Measurements from ENCODE around the gene OR10D3.
"Not testable (repeated sequence)": the region's sequence is repeated elsewhere in the genome, so short reads cannot be mapped to it uniquely, and the experiment has no call there.

The OR10D3 gene, protein sequence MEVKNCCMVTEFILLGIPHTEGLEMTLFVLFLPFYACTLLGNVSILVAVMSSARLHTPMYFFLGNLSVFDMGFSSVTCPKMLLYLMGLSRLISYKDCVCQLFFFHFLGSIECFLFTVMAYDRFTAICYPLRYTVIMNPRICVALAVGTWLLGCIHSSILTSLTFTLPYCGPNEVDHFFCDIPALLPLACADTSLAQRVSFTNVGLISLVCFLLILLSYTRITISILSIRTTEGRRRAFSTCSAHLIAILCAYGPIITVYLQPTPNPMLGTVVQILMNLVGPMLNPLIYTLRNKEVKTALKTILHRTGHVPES

DNA sequence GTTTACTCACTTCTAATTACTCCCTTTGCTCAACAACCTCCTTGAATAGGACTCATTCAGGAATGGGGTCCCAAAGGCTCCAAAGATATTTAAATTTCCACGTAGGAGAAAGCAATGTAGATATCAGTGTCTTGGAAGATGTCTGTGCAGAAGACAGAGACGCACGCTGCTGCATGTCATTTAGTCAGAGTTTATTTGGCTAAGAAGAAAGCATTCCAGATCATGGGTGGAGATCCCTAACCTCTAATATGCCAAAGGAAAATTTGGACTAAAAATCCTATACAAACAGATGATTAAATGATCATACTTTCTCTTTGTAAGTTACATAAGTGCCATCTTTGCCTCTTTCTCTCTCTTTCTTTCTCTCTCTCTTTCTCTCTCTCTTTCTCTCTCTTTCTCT, at the start of gene OR10D3:
TSS of gene OR10D3 (plus strand) at position 278 of the 400 bp plus-strand sequence. CDS start 1,925 bp downstream, outside the sequence.
- no peak for DNase-seq (ENCODE audit: low read depth in 2 of 2, low spot score in 1 of 2)

DNA sequence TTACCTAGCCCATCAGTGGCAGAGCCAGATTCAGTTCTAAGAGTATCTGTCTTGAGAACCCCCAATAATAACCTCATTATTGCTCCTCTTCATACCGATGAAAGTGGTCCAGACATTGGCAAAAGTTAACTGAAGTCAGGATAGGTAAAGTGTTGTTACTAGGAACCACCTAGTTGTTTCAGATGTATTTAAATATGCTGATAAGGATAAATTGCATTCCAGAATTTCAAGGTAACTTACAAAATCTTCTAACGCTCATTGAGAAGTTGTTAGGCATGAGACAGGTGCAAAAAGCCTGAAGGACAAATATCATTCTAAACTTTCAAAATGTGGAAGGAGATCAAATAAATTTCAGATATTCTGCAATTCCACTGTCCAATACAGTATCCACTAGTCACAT, 40.1 kb upstream of the OR10D3 start:
- no peak for DNase-seq (ENCODE audit: low read depth in 2 of 2, low spot score in 1 of 2)

DNA sequence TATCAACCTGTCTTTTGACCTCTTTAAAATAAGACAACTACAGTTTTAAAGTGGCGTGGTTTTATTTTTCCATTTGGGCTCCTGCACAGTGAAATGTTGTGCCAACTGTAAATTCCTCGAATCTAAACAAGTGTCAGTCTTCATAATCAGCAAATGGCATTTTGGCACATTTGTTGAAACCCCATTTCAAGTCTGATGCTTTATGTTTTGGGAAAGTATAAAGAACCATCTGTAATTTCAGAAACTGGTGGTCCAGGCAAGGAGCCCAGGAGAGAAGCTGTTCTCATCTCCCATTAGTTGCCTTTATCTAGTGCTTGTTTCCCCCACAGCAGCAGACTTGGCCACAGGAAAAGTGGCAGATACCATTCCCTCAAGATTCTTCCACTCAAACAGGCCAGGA, 35.2 kb upstream of the OR10D3 start:
- DNase-seq (ENCODE audit: low read depth in 2 of 2, low spot score in 1 of 2), result no peak

DNA sequence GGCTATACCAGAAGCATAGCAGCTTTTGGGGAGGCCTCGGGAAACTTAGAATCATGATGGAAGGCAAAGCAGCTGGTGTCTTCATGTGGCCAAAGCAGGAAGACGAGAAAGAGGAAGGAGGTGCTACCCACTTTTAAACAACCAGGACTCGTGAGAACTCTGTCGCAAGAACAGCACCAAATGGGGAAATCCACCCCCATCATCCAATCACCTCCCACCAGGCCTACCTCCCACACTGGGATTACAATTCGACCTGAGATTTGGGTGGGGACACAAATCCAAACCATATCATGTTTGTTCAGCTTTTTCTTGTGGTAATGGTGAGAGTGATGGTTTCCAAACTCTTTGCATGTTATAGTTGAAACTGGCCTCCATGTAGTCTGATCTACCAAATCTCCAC, 32.5 kb upstream of the OR10D3 start:
- no peak for DNase-seq (ENCODE audit: low read depth in 2 of 2, low spot score in 1 of 2)

DNA sequence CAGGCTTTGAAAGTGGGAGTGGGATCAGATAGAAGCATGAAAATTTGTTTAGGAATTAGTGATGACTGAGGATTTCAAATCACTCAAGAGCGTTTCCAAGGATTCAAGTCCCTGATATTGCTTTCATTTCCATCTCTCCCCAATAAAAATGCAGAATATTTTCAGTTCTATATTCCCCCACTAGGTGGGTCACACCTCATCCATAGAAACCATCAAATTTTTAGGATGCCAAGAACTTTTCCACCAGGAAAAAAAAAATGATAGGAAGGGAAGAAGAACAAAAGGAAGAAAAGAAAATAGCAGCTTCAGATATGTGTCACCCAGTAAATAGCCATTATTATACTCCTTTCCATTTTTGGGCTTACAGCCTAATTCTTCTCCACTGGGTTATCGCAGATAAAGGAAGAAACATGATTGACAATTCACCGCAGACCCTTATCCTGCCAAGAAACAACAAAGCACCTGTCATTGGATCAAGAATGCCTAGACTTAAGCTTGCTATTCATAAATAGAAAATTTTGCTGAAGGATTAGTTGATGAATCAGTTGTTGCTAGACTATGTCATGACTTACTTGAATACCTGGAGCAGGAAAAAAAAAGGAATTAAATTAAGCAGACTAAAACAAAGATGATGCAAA, 30.3 kb upstream of the OR10D3 start:
- DNase-seq (ENCODE audit: low read depth in 2 of 2, low spot score in 1 of 2), result no peak

DNA sequence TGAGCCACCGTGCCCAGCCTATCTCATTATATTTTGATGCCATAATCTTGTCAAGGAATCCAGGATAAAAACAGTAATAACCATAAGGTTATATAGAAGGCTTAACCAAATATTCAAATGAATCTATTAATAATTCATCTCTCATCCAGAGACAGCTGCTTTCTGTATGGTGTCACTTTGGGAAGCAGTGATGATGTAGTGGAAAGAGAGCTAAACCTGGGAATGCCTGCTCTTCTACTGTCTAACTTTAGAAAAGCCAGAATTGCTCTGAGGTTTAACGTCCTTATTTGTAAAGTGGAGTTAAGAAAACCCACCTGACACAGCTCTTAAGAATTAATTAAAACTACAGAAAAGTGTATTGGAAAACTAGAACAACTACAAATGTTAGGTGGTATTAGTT, 29.3 kb upstream of the OR10D3 start:
- no peak for DNase-seq (ENCODE audit: low read depth in 2 of 2, low spot score in 1 of 2)

DNA sequence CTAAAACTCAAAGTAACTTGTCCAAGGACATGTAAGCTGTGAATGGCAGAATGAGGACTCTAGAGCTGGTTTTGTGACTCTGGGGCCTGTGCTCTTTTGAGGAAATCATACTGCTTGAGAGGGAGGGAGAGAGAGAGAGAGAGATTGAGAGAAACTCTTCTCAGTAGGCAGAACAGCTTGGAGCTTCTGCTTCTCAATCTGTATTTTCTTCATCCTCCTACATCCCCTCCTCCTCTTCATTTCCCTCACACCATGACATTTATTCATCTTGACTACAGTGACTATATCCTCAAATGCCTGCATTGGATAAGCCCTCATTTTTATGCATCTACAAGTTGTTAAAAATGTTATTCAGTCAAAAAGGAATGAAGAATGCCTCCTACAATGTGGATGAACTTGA, 23.7 kb upstream of the OR10D3 start:
- DNase-seq (ENCODE audit: low read depth in 2 of 2, low spot score in 1 of 2), result no peak

DNA sequence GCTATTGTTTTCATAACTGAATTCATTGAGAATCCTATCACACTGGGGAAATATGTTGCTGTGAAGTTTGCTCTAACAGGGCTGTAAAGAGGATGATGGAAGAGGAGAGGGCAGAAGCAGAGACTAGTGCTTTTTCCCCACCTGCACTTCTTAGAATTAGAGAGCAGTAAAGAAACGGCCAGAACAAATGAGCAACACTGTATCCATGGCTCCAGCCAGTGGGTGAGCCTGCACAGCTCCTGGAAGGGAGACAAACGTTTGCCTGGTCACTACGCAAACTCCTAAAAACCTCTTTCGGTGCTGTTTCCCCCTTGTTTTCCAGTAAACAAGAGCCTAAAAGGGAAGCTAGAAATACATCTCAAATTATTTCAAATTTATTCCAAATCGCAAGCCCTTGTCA, 22.2 kb upstream of the OR10D3 start:
- DNase-seq (ENCODE audit: low read depth in 2 of 2, low spot score in 1 of 2), result no peak

DNA sequence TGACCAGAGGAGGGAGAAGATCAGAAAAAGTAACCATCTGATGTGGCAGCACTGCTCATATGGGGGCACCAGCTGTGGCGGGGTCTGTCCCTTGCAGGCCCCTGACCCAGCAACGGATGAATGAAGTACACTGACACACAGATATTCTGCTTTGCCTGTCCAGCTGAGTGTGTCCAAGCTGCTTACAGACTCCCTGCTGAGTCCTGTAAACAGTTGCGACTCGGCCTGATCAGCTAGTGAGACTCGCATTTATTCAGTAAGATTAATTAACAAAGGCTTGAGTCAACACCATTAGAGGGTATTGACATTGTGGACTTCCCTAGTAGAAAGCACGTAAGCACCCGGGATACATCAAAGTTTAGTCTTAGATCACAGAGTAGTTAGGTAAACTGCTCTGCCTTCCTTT, 15.3 kb upstream of the OR10D3 start:
- no peak for DNase-seq (ENCODE audit: low read depth in 2 of 2, low spot score in 1 of 2)

DNA sequence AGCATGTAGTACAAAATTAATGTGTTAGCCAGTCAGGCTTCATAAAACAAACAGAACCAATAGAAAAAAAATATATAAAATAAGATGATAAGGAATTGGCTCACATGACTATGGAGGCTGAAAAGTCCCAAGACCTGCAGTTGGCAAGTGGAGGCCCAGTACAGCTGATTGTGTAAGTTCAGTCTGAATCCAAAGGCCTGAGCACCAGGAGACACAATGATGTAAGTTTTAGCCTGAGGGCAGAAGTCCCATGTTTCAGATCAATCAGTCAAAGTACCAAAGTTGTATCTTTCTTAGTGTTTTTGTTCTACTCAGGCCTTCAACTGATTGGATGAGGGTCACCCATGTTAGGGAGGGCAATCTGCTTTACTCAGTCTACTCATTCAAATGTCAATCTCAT, 14.3 kb upstream of the OR10D3 start:
- no peak for DNase-seq (ENCODE audit: low read depth in 2 of 2, low spot score in 1 of 2)

DNA sequence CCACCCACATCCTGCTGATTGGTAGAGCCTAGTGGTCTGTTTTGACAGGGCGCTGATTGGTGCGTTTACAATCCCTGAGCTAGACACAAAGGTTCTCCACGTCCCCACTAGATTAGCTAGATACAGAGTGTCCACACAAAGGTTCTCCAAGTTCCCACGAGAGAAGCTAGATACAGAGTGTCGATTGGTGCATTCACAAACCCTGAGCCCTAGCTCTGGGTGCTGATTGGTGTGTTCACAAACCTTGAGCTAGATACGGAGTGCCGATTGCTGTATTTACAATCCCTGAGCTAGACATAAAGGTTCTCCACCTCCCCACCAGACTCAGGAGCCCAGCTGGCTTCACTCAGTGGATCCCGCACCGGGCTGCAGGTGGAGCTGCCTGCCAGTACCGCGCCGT, 12.8 kb upstream of the OR10D3 start:
- DNase-seq (ENCODE audit: low read depth in 2 of 2, low spot score in 1 of 2), result not testable (repeated sequence)

DNA sequence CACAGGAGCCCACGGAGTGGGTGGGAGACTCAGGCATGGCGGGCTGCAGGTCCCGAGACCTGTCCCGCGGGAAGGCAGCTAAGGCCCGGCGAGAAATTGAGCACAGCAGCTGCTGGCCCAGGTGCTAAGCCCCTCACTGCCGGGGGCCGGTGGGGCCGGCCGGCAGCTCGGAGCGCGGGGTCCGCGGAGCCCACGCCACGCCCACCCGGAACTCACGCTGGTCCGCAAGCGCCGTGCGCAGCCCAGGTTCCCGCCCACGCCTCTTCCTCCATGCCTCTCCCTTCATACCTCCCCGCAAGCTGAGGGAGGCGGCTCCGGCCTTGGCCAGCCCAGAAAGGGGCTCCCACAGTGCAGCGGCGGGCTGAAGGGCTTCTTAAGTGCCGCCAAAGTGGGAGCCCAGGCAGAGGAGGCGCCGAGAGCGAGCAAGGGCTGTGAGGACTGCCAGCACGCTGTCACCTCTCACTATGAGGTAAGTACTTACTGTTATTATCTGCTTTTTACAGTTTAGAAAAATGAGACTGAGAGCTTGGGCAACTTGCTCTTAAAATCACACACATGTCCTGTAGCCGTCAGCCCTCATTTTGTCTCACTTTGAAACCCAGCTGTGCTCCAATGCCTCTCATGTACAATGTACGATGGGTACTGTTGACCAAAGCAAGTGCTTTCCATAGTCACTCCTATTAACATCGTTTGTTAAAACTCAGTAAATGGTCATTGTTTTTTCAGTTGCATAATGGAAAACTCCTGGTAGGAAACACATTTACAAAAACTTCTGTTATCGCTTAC, 12.2 kb upstream of the OR10D3 start:
- no peak for DNase-seq (ENCODE audit: low read depth in 2 of 2, low spot score in 1 of 2)

DNA sequence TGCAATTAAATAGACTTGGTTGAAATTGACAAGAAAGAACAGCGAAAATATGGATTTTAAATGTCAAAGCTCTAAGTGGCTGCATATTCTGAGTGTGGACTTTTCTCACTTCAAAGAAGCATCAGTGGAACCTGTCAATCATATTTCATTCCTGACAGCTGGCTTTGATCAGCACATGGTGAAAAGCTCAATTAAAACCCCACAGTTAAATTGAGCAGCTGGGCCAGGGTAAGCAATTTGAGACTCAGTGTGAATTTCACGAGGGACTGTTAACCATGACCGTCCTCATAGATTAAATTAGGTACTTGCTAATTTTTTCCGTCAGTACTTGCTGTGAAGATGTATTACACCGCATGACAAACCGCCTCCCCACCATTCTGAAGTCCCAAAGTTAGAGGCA, 11.0 kb upstream of the OR10D3 start:
- no peak for DNase-seq (ENCODE audit: low read depth in 2 of 2, low spot score in 1 of 2)

DNA sequence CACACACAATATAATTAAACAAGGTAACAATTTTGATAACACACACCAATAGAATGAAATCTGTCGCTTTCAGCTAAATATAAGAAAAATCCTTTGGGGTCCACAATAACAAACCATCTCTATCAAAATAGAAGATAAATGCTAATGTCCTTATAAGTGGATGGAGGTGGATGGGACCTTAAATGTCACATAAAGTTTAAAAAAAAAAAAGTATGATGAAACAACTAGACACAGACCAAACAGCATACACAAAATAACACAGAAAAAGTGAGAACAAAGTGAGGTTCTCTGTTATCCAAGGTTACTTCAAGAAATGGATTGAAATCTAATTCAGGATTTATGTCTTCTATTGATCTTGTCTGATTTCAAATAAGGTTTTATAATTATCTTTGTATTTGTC, 10.5 kb upstream of the OR10D3 start:
- DNase-seq (ENCODE audit: low read depth in 2 of 2, low spot score in 1 of 2), result no peak

DNA sequence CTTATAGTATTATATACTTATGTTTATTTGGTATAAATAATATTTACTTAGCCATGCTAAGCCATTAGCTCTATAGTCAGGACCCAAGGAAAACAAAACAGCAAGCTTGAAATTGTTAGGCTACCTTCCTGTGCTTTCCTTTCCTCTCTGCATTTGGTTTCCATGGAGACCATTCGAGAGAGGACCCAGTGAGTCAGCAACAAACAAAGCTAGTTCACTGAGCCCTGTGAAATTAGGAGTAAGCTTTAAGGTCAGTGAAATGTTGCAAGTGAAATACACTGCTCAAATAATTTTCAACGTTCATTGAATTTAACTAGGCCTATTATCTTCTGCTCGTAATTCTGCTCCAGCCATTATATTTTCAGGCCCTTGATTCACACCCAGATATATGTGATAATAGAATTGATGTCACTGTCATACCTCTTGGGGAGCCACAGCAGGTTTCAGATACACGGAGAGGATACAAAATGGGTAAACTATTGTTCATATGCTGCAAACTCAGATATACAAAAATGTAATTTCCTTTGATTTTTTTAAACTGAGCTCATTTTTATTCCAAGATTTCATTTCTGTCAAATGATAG, 9.1 kb upstream of the OR10D3 start:
- DNase-seq (ENCODE audit: low read depth in 2 of 2, low spot score in 1 of 2), result no peak

DNA sequence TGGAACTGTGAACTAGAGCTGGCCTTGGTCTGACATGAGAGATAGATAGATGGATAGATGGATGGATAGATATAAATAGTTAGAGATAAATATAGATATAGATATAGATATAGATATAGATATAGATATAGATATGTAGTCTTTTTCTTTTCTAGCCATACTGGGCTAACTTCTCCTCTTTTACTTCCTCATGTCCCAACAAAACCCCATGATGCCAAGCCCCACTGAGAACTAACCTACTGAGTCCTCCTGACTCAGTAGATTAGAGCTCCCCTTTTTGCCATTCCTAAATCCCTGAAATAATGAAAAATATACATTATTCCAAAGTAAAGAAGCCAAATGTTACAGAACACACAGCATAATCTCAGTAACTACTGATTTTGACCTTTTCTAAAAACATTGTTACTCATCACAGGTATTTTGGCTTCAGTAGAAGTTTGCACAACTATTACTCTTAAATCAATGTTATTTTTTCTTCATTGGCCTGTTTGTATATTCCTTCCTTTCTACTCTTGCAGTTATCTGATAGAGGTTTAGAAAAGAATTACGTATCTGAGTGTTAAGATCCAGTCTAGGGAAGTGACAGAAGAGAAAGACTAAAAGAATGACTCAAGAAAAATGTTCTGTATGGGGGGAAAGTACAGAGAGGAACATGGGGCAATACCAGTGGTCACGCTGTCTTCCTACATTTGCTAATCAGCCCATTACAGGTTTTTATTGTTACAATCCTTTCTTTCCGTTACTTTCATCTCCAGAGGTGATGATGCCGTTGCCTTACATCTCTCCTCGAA, 6.0 kb upstream of the OR10D3 start:
- no peak for DNase-seq (ENCODE audit: low read depth in 2 of 2, low spot score in 1 of 2)

DNA sequence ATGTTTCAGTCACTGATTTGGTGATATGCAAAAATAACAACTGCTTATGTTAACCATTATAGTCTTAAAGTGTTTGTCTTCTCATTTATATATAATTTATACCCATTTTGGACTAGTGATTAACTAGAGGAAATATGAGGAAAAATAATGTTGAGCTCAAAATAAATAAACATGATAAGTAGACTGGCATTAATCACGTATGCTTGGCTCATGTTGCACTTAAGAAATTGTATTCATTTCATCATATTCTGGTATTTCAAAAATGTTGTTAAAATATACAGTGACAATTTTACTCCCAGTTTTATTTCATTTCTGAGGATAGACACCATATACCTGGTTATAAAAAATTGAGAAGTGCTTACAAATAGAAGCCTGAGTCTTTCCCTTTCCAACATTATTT, 3.8 kb upstream of the OR10D3 start:
- no peak for DNase-seq (ENCODE audit: low read depth in 2 of 2, low spot score in 1 of 2)

DNA sequence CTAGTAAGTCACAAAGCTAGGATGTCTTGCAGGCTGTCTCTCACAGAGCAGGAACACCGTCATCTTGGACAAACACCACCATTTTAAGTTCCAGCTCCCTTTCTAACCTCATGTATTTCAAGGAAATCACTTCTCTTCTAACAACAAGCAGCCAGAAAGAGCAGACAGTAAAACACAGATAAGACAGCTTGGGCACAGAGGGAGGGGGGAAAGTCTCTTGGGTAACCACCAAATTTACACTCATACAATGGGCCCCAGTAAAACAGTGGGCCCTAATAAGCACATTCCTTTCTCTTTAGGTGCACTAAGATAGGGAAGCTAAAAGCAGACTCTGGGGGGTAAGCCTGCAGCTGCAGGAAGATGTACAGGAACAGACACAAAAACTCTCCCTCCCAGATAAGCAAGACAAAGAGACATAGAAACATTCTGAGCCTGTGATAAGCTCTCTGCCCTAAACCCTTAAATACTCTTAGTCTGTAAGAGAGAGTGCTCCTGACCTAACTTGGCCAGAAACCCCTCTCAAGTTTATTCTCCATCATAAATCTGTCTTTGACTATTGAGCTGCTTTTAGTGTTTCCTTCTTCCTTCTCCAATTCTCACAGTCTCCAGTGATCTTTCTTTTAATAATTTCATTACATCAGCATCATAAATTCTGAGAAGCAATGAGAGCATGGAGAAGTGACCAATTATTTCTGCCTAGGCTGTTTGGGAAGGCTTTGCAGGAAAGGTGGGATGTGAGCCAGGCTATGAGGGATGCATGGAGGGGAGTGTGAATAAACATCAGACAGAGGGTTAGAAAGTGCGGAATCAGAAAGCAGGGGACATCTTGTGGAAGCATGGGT, 7.4 kb downstream of the OR10D3 start:
- no peak for DNase-seq (ENCODE audit: low read depth in 2 of 2, low spot score in 1 of 2)

DNA sequence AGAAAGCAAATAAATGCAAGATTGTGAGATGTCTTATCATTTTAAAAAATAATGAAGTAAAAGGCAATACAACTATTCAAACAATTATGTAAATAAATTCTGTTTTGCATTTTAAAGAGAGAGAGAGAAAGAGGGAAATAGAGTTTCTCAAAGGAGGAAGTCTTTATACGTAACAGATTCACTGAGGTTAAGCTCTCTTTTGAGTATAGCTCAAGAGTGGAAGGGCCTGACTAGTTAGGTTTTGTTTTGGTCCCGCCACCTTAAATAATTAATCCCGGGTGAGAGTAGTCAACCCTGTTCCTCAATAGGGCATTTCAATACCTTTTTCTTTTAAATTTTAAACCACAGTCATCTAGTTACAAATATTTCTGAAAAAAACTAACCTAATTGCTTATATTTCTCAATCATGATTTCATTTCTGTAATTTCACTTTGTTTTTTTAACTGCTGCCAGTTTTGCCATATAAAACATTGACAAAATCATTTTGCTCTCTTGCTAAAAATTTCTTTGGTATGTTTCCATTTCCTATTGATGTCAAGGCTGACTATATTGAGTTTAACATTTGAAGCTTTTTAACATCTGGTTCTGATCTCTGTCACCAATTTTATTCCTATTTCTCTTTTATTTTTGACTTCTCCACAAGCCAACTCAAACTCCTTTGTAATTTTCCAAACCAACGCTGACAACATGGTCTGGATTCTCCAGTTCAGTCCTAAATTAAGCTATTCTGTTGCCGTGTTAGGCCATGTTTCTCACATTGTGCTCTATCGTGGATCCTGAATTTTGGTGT, 10.3 kb downstream of the OR10D3 start:
- no peak for DNase-seq (ENCODE audit: low read depth in 2 of 2, low spot score in 1 of 2)

Data from stimulated activated CD8-positive, alpha-beta memory T cell treated with anti-CD3 and anti-CD28 coated beads, Interleukin-4, amount 100 ng/mL, for 1 hour (primary cell).